ENCODE measurements around the gene MBOAT2.

DNA sequence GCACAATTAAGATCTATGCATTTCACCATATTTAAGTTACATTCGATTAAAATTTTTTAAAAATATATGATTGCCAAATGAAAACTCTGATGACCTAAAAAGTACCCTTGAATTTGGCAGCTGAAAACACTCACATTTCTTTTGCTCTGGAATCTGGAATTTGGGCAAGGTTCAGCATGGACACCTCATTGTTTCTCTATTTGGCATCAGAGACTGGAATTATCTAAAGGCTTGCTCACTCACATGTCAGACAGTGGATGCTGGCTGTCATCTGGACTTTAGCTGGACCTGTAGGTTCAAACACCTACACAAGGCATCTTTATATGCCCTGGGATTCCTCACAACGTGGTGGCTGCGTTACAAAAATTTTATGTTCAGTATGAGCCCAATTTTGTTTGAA, 16.1 kb downstream of the MBOAT2 start:
- TF ChIP-seq, protein P1, sequence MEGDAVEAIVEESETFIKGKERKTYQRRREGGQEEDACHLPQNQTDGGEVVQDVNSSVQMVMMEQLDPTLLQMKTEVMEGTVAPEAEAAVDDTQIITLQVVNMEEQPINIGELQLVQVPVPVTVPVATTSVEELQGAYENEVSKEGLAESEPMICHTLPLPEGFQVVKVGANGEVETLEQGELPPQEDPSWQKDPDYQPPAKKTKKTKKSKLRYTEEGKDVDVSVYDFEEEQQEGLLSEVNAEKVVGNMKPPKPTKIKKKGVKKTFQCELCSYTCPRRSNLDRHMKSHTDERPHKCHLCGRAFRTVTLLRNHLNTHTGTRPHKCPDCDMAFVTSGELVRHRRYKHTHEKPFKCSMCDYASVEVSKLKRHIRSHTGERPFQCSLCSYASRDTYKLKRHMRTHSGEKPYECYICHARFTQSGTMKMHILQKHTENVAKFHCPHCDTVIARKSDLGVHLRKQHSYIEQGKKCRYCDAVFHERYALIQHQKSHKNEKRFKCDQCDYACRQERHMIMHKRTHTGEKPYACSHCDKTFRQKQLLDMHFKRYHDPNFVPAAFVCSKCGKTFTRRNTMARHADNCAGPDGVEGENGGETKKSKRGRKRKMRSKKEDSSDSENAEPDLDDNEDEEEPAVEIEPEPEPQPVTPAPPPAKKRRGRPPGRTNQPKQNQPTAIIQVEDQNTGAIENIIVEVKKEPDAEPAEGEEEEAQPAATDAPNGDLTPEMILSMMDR (IDR thresholded peaks at IDR 0.05; ENCODE audit: low read depth, low read length, poor library complexity, severe bottlenecking): no peak
- TF ChIP-seq EZH2phosphoT487 (IDR thresholded peaks at IDR 0.05; ENCODE audit: borderline replicate concordance, low read length): no peak
